ENCODE results near the gene DZIP1L. TPM values are rescaled to one million over a fixed set of nuclear protein-coding genes. Genes with fewer than 3 reads are reported as not detected.

Gene DZIP1L
- total RNA-seq, 1 donor from 2014 or later: 23.4 TPM

DNA sequence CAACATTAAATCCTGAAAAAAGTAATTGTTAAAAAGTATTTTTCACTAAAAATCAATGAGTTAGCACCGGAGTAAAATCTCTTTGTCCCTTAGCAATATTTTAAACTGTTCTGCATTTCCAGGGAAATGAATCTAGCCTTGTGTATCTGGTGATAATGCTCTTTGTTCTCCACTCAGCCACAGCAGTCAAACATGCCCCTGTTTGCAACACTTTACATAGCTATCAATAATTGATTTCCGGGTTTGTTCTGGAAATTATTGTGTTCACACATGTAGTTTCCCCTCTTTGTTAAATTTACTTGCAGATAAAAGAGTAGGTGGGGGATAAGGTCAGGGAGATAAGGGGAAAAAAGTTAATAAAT lies 20.4 kb upstream of the DZIP1L start:
- H3K4me1 Mint-ChIP-seq (ENCODE audit: unreplicated experiment): no peaks in the 10 kb centered on the region
- no peaks in the 10 kb centered on the region for H3K9me3 Mint-ChIP-seq (ENCODE audit: unreplicated experiment)
- no peak overlapping the region for H3K27ac Mint-ChIP-seq (ENCODE audit: unreplicated experiment)
- H3K4me3 Mint-ChIP-seq (ENCODE audit: unreplicated experiment): no peak overlapping the region
- no peak for DNase-seq (ENCODE audit: extremely low spot score, unreplicated experiment)
- no peaks in the 10 kb centered on the region for H3K36me3 Mint-ChIP-seq (ENCODE audit: unreplicated experiment)
- TF ChIP-seq, protein P1, sequence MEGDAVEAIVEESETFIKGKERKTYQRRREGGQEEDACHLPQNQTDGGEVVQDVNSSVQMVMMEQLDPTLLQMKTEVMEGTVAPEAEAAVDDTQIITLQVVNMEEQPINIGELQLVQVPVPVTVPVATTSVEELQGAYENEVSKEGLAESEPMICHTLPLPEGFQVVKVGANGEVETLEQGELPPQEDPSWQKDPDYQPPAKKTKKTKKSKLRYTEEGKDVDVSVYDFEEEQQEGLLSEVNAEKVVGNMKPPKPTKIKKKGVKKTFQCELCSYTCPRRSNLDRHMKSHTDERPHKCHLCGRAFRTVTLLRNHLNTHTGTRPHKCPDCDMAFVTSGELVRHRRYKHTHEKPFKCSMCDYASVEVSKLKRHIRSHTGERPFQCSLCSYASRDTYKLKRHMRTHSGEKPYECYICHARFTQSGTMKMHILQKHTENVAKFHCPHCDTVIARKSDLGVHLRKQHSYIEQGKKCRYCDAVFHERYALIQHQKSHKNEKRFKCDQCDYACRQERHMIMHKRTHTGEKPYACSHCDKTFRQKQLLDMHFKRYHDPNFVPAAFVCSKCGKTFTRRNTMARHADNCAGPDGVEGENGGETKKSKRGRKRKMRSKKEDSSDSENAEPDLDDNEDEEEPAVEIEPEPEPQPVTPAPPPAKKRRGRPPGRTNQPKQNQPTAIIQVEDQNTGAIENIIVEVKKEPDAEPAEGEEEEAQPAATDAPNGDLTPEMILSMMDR (IDR thresholded peaks at IDR 0.05): no peak
- peaks cover 54% of the 10 kb centered on the region for H3K27me3 Mint-ChIP-seq (ENCODE audit: unreplicated experiment)

DNA sequence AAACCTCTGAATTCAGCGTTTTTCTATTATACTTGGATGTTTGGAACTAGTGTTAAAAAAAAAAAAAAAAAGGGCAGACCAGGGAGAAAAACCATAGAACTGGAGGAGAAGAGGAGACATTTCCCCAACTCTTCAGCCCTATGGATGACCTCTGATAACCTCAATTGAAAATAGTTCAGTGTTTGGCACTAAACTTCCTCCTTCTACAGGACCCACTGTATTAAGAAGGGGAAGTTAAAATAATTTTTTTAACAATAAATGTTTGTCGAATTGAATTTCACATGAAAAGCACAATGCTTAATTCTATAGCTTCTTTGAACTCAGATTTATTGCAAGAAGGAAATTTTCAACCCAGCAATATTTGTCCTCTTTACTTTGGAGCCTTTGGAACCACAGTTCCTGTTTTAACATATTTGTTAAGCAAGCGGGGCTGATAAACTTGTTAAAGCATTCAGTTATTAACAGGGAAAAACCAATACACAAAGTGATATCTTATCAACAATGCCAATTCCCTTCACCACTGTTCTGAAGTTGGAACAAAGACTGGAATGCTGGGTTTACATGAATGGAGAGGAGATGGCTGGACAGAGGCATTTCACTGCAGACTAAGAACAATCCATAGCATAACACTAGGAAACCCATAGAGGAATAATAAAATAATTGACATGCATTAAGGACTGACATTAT lies 19.9 kb upstream of the DZIP1L start:
- Mint-ChIP-seq H3K4me1 (ENCODE audit: unreplicated experiment) (no peaks in the 10 kb centered on the region), H3K27me3 (ENCODE audit: unreplicated experiment) (peaks cover 58% of the 10 kb centered on the region), H3K9me3 (ENCODE audit: unreplicated experiment) (no peaks in the 10 kb centered on the region), H3K4me3 (ENCODE audit: unreplicated experiment) (no peak overlapping the region), H3K36me3 (ENCODE audit: unreplicated experiment) (no peaks in the 10 kb centered on the region), H3K27ac (ENCODE audit: unreplicated experiment) (no peak overlapping the region)
- no peak for DNase-seq (ENCODE audit: extremely low spot score, unreplicated experiment)
- TF ChIP-seq, protein P1 (IDR thresholded peaks at IDR 0.05): no peak

DNA sequence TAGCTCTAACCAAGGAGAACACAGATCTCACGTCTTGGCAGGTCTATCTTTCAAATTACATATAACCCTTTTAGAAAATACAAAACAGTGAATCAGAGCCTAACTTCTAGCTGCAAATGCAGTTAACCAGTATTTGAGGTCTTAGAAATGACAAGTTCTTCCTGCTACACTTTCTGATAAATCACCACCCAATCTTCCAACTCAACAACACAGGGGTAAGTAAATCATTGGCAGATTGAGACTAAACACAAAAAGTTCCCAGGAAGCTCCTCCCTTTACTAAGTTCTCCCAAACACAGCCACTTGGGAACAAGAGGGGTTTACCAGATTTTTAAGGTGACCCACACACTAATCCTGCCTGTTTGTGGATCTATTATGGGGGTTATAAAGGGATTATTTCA lies 16.8 kb upstream of the DZIP1L start, which contains the start of gene A4GNT:
Gene A4GNT (minus strand): TSS at position 152 of the 400 bp plus-strand sequence. CDS start 1,134 bp downstream, outside the sequence.
- Mint-ChIP-seq H3K27me3 (ENCODE audit: unreplicated experiment) (peaks cover 61% of the 10 kb centered on the region), H3K27ac (ENCODE audit: unreplicated experiment) (no peak within 1 kb of the TSS), H3K9me3 (ENCODE audit: unreplicated experiment) (no peaks in the 10 kb centered on the region), H3K4me3 (ENCODE audit: unreplicated experiment) (no peak within 1 kb of the TSS), H3K36me3 (ENCODE audit: unreplicated experiment) (no peaks in the 10 kb centered on the region), H3K4me1 (ENCODE audit: unreplicated experiment) (no peaks in the 10 kb centered on the region)
- TF ChIP-seq, protein P1 (IDR thresholded peaks at IDR 0.05): no peak
- no peak for DNase-seq (ENCODE audit: extremely low spot score, unreplicated experiment)

DNA sequence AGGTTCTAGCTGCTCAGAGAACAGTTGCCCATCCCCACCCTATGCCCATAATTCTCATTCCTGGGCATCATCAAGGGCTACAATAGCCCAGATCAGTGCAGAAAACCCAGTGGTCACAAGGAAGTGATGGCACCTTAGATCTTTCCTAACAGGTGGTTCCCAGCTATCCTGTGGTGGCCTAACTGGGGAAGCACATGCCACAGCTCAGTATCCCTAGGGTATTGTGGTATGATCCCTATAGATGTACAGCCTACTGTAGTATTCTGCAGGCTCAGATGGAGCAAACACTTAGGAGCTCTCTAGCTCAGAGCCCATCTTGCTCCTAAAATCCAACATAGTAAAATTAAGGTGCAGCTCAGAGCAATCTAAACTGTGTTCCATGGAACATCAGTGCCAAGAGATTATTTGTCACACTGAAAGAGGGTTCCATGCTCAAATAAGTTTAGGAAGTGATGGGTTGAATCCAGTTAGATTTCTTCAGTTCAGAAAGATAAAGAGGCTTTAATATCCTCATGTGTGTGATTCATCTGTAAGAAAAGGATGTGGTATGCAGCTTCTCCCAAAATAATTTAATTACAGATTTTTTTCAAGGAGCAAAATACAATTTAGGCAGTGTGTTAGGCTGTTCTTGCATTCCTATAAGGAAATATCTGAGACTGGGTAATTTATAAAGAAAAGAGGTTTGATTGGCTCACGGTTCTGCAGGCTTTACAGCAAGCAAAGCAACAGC lies 12.4 kb upstream of the DZIP1L start:
- Mint-ChIP-seq H3K27ac (ENCODE audit: unreplicated experiment) (no peak overlapping the region), H3K9me3 (ENCODE audit: unreplicated experiment) (no peaks in the 10 kb centered on the region), H3K27me3 (ENCODE audit: unreplicated experiment) (peaks cover 24% of the 10 kb centered on the region), H3K36me3 (ENCODE audit: unreplicated experiment) (no peaks in the 10 kb centered on the region), H3K4me1 (ENCODE audit: unreplicated experiment) (peaks cover 17% of the 10 kb centered on the region), H3K4me3 (ENCODE audit: unreplicated experiment) (no peak overlapping the region)
- TF ChIP-seq, protein P1 (IDR thresholded peaks at IDR 0.05): no peak
- DNase-seq (ENCODE audit: extremely low spot score, unreplicated experiment): no peak

DNA sequence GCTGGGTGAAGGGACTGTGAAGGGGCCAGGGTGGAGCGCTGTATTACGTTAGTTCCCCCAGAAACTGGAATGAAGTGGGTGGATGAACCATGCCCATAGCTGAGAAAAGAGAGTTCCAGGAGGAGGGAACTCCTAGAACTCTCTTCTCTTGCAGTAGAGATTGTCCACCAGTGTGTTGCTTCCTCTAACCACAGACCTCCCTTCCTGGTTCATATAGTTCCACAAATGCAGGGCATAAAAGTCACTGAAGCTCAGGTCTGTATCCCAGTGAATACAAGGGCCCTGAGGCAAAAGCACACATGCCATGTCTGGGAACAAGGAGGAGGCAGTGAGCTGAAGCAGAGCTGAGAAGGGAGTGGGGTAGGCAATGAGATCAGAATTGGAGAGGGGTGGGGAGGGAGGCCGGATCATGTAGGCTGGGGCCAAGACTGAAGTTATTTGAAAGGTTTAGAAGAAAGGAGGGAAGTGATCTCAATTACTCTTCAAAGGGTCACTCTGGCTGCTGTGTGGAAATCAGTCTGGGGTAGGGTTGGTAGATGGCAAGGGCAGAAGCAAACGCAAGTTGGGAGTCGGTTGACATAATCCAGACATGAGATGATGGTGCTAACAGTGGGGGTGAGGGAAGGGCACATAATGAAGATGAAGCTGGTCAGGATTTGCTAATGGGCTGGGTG lies 10.3 kb upstream of the DZIP1L start:
- H3K4me3 Mint-ChIP-seq (ENCODE audit: unreplicated experiment): no peak overlapping the region
- peaks cover 6% of the 10 kb centered on the region for H3K27me3 Mint-ChIP-seq (ENCODE audit: unreplicated experiment)
- peaks cover 17% of the 10 kb centered on the region for H3K4me1 Mint-ChIP-seq (ENCODE audit: unreplicated experiment)
- no peaks in the 10 kb centered on the region for H3K9me3 Mint-ChIP-seq (ENCODE audit: unreplicated experiment)
- TF ChIP-seq, protein P1 (IDR thresholded peaks at IDR 0.05): no peak
- H3K27ac Mint-ChIP-seq (ENCODE audit: unreplicated experiment): no peak overlapping the region
- DNase-seq (ENCODE audit: extremely low spot score, unreplicated experiment): peak; percentile 34
- no peaks in the 10 kb centered on the region for H3K36me3 Mint-ChIP-seq (ENCODE audit: unreplicated experiment)
